ENCODE measurements around the gene CKS1B. TPM values are rescaled to one million over a fixed set of nuclear protein-coding genes. Genes with fewer than 3 reads are reported as not detected.
A peak's percentile ranks its signal among the peaks of the same experiment; 100 is the strongest.
"Not testable (repeated sequence)": the region's sequence is repeated elsewhere in the genome, so short reads cannot be mapped to it uniquely, and the experiment has no call there.

The CKS1B gene
- total RNA-seq, 2 experiments from 2014 or later, result 197 to 205 TPM

DNA sequence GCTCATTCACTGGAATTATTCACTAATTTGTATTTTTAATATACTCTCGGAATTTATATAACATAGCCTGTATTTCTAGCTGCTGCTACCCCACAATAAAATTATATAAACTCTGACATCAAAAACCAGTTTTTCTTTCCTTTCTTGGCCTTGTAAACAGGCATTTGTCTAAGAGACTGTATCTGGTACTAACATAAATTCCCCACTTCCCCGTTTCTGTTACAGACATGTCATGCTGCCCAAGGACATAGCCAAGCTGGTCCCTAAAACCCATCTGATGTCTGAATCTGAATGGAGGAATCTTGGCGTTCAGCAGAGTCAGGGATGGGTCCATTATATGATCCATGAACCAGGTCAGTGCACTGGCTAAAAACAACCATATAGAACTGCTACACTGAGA is 3.3 kb downstream of the CKS1B start:
- POLR2A ChIA-PET; H3K27ac Mint-ChIP-seq; H3K4me1 Mint-ChIP-seq (ENCODE audit: low read depth); H3K9me3 Mint-ChIP-seq; DNase-seq; H3K4me3 Mint-ChIP-seq; H3K27me3 Mint-ChIP-seq; intact Hi-C loops (cut with micrococcal nuclease): not testable (repeated sequence)
- H3K36me3 Mint-ChIP-seq, result peaks cover 23% of the 10 kb centered on the region
- CTCF ChIA-PET, result interaction anchor here (0.6 to 12.9 kb wide), 2 partner anchors 20 to 74 kb away, joined by 4 to 80 read pairs; no protein-coding TSS in a partner anchor

GRCh38 chr1:154978360-154978759 is 3.9 kb downstream of the CKS1B start:
- no peak for DNase-seq
- ChIA-PET CTCF (interaction anchor here (0.6 to 12.9 kb wide), 3 partner anchors 19 to 73 kb away, joined by 4 to 80 read pairs (median 11); no protein-coding TSS in a partner anchor), POLR2A (no interaction called here)
- Mint-ChIP-seq H3K27me3 (no peaks in the 10 kb centered on the region), H3K4me3 (no peak overlapping the region), H3K9me3 (no peaks in the 10 kb centered on the region), H3K27ac (no peak overlapping the region), H3K4me1 (ENCODE audit: low read depth) (peaks cover 5% of the 10 kb centered on the region), H3K36me3 (peaks cover 23% of the 10 kb centered on the region)
- intact Hi-C loops (cut with micrococcal nuclease), result no loop called here

DNA sequence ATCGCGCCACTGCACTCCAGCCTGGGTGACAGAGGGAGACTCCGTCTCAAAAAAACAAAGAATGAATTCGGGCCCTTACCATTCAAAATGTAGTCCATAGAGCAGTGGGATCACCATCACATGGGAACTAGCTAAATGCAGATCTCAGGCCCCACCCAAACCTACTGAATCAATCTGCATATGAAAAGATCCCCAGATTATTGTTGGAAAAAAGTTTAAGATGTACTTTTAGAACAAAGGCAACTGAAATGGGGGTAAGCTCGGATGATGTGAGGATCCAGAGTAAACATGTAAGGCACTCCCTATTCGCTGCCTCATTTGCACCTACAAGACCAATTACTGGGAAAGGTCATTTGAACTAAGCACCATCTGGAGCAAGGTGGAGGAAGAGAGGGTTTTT is 7.9 kb downstream of the CKS1B start:
- no peak overlapping the region for H3K27ac Mint-ChIP-seq

DNA sequence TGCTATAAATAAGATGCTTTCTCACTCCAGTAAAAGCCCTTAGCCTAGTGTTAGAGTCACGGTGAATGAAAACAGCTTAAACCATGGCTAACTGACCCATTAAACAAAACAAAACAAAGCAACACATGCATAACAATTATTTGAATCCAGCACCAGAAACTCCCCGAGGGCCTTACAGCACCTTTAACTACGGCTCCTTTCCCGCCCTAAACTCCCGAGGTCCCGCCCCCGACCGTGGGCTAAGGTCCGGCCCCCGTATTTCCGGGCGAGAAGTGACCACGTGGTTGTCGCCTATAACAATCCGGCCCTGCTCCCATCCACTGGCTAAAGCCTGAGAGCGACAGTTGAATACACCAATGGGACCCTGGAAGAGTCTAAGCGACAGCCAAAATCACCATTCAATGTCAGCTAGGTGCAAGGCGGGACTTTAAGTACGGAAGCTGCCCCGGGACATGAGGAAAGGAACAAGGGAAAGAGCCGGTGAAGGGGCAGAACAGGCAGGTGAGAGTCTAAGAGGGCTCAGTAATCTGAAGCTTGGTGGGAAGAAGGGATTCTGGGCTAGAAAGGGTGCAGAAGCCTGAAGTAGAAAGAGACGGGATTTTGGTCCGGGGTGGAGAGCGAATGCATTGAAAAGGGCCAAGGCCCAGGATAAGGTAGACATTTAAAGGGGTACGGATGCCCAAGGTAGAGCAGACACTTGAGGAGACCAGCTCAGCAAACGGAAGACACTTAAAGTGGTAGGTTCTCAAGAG is 8.6 kb downstream of the CKS1B start, which contains the start of gene FLAD1:
TSS of gene FLAD1 (plus strand) at position 448 of the 752 bp plus-strand sequence. CDS start 351 bp downstream, outside the sequence.
- H3K4me1 Mint-ChIP-seq (ENCODE audit: low read depth), result peaks cover 14% of the 10 kb centered on the region
- no peak within 1 kb of the TSS for H3K27ac Mint-ChIP-seq
- POLR2A ChIA-PET, result interaction anchor here (0.9 to 2.7 kb wide), 13 partner anchors 9 to 47 kb away, joined by 3 to 27 read pairs (median 6); partner anchors contain the start of genes CKS1B, LENEP, PMVK and PYGO2
- peaks cover 17% of the 10 kb centered on the region for H3K36me3 Mint-ChIP-seq
- DNase-seq, result peak; percentile 98
- no peak within 1 kb of the TSS for H3K4me3 Mint-ChIP-seq
- intact Hi-C loops (cut with micrococcal nuclease), result loop anchor here (1.0 to 5.0 kb wide), 5 partner anchors 9 to 101 kb away; partner anchors contain the start of genes CKS1B and EFNA4
- no peaks in the 10 kb centered on the region for H3K9me3 Mint-ChIP-seq
- no peaks in the 10 kb centered on the region for H3K27me3 Mint-ChIP-seq
- CTCF ChIA-PET, result interaction anchor here (0.9 to 4.4 kb wide), 17 partner anchors 9 to 102 kb away, joined by 3 to 82 read pairs (median 6); partner anchors contain the start of genes ADAM15, CKS1B, LENEP and PBXIP1

More for the DNA sequence above, 7.9 kb downstream of the CKS1B start:
- no peak for DNase-seq
- Mint-ChIP-seq H3K27me3 (no peaks in the 10 kb centered on the region), H3K36me3 (peaks cover 24% of the 10 kb centered on the region), H3K4me3 (no peak overlapping the region), H3K4me1 (ENCODE audit: low read depth) (peaks cover 13% of the 10 kb centered on the region), H3K9me3 (no peaks in the 10 kb centered on the region)
- intact Hi-C loops (cut with micrococcal nuclease), result loop anchor here (5.0 kb wide), 1 partner anchor 80 kb away; the partner anchor contains the start of gene EFNA4
- CTCF ChIA-PET, result interaction anchor here (1.0 to 4.4 kb wide), 8 partner anchors 8 to 103 kb away, joined by 3 to 82 read pairs (median 8); partner anchors contain the start of gene CKS1B
- POLR2A ChIA-PET, result interaction anchor here (1.0 to 2.7 kb wide), 8 partner anchors 8 to 42 kb away, joined by 3 to 27 read pairs (median 6); partner anchors contain the start of genes CKS1B and LENEP

GRCh38 chr1:154983776-154984466 is 9.4 kb downstream of the CKS1B start:
- peak; percentile 36 for DNase-seq
- Mint-ChIP-seq H3K9me3 (no peaks in the 10 kb centered on the region), H3K27me3 (no peaks in the 10 kb centered on the region), H3K36me3 (peaks cover 22% of the 10 kb centered on the region), H3K27ac (no peak overlapping the region), H3K4me1 (ENCODE audit: low read depth) (peaks cover 22% of the 10 kb centered on the region), H3K4me3 (no peak overlapping the region)
- ChIA-PET CTCF (interaction anchor here (0.9 to 4.4 kb wide), 18 partner anchors 9 to 108 kb away, joined by 3 to 82 read pairs (median 6); partner anchors contain the start of genes ADAM15, CKS1B, LENEP and PBXIP1), POLR2A (interaction anchor here (0.7 to 2.7 kb wide), 15 partner anchors 10 to 281 kb away, joined by 3 to 27 read pairs (median 6); partner anchors contain the start of genes CKS1B, LENEP, PMVK and PYGO2)
- intact Hi-C loops (cut with micrococcal nuclease), result loop anchor here (1.0 to 5.0 kb wide), 5 partner anchors 10 to 100 kb away; partner anchors contain the start of genes CKS1B and EFNA4

DNA sequence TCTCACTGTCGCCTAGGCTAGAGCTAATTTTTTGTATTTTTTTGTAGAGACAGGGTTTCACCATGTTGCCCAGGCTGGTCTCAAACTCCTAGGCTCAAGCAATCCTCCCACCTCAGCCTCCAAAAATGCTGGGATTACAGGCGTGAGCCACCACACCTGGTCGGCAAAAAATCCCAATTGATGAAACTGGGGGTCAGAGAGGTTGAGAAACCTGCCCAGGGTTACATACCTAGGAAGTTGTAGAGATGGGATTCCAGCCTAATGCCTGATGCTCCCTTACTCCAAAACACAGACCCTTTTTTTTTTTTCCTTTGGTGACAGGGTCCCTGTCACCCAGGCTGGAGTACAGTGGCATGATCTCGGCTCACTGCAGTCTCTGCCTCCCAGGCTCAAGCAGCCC is 12.3 kb downstream of the CKS1B start:
- CTCF ChIA-PET, result interaction anchor here (1.1 to 2.3 kb wide), 3 partner anchors 9 to 31 kb away, joined by 3 to 8 read pairs (median 4); no protein-coding TSS in a partner anchor
- Mint-ChIP-seq H3K36me3 (peaks cover 25% of the 10 kb centered on the region), H3K4me1 (ENCODE audit: low read depth) (peaks cover 22% of the 10 kb centered on the region)
- DNase-seq; H3K9me3 Mint-ChIP-seq; H3K4me3 Mint-ChIP-seq; intact Hi-C loops (cut with micrococcal nuclease); H3K27me3 Mint-ChIP-seq; H3K27ac Mint-ChIP-seq; POLR2A ChIA-PET: not testable (repeated sequence)

DNA sequence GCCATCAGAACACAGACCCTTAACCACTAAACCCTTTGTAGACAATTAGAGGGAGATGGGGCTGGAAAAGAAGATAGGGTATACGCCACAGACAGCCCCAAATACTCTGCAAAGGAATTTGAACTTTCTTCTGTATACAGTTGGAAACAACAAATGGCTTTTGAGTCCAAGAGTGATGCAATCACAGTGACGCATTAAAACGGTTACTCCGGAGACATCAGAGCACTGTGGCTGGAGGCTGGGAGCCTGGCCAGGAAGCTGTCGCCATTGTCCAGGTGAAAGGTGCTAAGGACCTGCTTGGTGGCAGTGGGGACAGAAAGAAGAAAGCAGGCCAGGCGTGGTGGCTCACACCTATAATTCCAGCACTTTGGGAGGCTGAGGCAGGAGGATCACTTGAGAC is 12.8 kb downstream of the CKS1B start:
- no peaks in the 10 kb centered on the region for H3K9me3 Mint-ChIP-seq
- no peak for DNase-seq
- ChIA-PET CTCF (interaction anchor here (1.1 to 2.3 kb wide), 5 partner anchors 9 to 32 kb away, joined by 3 to 8 read pairs (median 4); partner anchors contain the start of gene PBXIP1), POLR2A (no interaction called here)
- H3K36me3 Mint-ChIP-seq, result peaks cover 25% of the 10 kb centered on the region
- no peak overlapping the region for H3K27ac Mint-ChIP-seq
- no peak overlapping the region for H3K4me3 Mint-ChIP-seq
- H3K4me1 Mint-ChIP-seq (ENCODE audit: low read depth), result peaks cover 22% of the 10 kb centered on the region
- H3K27me3 Mint-ChIP-seq, result no peaks in the 10 kb centered on the region
- intact Hi-C loops (cut with micrococcal nuclease), result no loop called here

DNA sequence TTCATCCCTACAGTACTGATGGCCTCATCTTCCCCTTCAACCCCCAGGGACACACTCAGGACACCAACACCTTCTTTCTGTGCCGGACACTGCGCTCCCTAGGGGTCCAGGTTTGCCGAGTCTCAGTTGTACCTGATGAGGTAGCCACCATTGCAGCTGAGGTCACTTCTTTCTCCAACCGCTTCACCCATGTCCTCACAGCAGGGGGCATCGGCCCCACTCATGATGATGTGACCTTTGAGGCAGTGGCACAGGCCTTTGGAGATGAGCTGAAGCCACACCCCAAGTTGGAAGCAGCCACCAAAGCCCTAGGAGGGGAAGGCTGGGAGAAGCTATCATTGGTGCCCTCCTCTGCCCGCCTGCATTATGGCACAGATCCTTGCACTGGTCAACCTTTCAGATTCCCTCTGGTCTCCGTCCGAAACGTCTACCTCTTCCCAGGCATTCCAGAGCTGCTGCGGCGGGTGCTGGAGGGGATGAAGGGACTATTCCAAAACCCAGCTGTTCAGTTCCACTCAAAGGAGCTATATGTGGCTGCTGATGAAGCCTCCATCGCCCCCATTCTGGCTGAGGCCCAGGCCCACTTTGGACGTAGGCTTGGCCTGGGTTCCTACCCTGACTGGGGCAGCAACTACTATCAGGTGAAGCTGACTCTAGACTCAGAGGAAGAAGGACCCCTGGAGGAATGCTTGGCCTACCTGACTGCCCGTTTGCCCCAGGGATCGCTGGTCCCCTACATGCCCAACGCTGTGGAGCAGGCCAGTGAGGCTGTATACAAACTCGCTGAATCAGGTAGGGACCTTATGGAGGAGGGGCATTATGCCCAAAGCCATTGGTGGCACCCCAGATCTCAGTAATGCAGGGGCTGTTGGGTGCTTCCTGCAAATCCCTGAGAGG is 13.8 kb downstream of the CKS1B start:
- Mint-ChIP-seq H3K27ac (no peak overlapping the region), H3K4me1 (ENCODE audit: low read depth) (peaks cover 22% of the 10 kb centered on the region), H3K27me3 (no peaks in the 10 kb centered on the region), H3K9me3 (no peaks in the 10 kb centered on the region), H3K36me3 (peaks cover 27% of the 10 kb centered on the region), H3K4me3 (no peak overlapping the region)
- ChIA-PET CTCF (interaction anchor here (0.8 to 2.3 kb wide), 5 partner anchors 8 to 33 kb away, joined by 3 to 8 read pairs (median 4); partner anchors contain the start of gene PBXIP1), POLR2A (interaction anchor here (0.8 kb wide), 1 partner anchor 23 kb away, joined by 3 read pairs; no protein-coding TSS in a partner anchor)
- intact Hi-C loops (cut with micrococcal nuclease), result no loop called here
- no peak for DNase-seq

DNA sequence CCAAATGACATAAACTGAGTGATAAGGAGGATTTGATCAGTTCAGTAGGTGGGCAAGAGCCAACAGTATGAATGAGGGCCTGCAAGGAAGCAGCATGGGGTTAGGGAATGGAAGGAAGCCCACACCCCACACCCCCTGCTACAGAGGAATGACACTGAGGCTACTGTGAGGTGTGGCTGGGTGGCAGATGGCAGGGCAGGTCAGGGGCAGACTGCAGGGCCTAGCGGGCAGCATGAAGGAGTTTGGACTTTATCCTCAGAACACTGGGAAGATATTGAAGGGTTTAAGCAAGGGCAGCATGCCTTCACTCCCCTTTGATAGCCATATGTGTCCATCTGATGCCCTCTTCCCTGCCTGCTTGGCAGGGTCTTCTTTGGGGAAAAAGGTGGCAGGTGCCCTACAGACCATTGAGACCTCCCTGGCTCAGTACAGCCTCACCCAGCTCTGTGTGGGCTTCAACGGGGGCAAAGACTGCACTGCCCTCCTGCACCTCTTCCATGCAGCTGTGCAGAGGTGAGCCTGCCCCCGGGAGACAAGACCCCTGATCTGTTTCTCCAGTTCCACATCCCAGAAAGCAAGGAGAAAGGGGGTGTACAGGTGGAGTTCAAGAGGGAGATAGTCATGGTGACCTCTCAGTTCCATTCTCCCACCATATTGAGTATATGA is 14.8 kb downstream of the CKS1B start:
- Mint-ChIP-seq H3K27me3 (no peaks in the 10 kb centered on the region), H3K36me3 (peaks cover 27% of the 10 kb centered on the region), H3K4me1 (ENCODE audit: low read depth) (peaks cover 18% of the 10 kb centered on the region), H3K4me3 (no peak overlapping the region), H3K27ac (no peak overlapping the region), H3K9me3 (no peaks in the 10 kb centered on the region)
- ChIA-PET CTCF (interaction anchor here (1.2 kb wide), 1 partner anchor 72 kb away, joined by 5 read pairs; no protein-coding TSS in a partner anchor), POLR2A (no interaction called here)
- intact Hi-C loops (cut with micrococcal nuclease), result no loop called here
- DNase-seq, result no peak

GRCh38 chr1:154990276-154990675 is 15.8 kb downstream of the CKS1B start:
- ChIA-PET POLR2A (no interaction called here), CTCF (interaction anchor here (0.6 to 1.2 kb wide), 2 partner anchors 71 to 177 kb away, joined by 3 to 5 read pairs; no protein-coding TSS in a partner anchor)
- Mint-ChIP-seq H3K27ac (no peak overlapping the region), H3K4me3 (no peak overlapping the region), H3K27me3 (no peaks in the 10 kb centered on the region), H3K9me3 (no peaks in the 10 kb centered on the region), H3K4me1 (ENCODE audit: low read depth) (peaks cover 14% of the 10 kb centered on the region), H3K36me3 (peaks cover 25% of the 10 kb centered on the region)
- intact Hi-C loops (cut with micrococcal nuclease), result no loop called here
- DNase-seq, result no peak

All from activated CD4-positive, alpha-beta memory T cell treated with anti-CD3 and anti-CD28 coated beads for 36 hours (primary cell).